ENCODE measurements around the gene SYNGR1. TPM values are rescaled to one million over a fixed set of nuclear protein-coding genes. Genes with fewer than 3 reads are reported as not detected.

SYNGR1 gene
- total RNA-seq, 1 donor from 2014 or later, result 26.6 TPM

DNA sequence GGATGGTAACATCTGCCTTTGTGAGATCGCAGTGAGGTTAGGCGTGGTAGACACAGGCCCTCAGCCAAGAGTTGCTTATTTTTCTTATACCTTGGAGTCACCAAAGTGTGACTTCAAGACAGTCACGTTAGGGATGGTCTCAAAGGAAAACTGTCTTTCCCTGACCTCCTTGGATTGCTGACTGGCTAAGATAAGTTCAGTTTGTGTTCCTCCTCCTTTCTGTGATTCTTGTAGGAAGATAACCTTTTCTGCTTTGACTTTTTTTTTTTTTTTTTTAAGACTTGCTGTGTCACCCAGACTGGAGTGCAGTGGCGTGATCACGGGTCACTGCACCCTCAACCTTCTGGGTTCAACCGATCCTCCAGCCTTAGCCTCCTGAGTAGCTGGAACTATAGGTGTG, 72.9 kb downstream of the SYNGR1 start:
- Mint-ChIP-seq H3K4me1 (ENCODE audit: unreplicated experiment) (peaks cover 11% of the 10 kb centered on the region), H3K4me3 (ENCODE audit: unreplicated experiment) (no peak overlapping the region), H3K27ac (ENCODE audit: unreplicated experiment) (no peak overlapping the region), H3K27me3 (ENCODE audit: unreplicated experiment) (no peaks in the 10 kb centered on the region), H3K36me3 (ENCODE audit: unreplicated experiment) (peaks cover 50% of the 10 kb centered on the region), H3K9me3 (ENCODE audit: unreplicated experiment) (no peaks in the 10 kb centered on the region)
- DNase-seq (ENCODE audit: extremely low spot score, unreplicated experiment), result no peak
- TF ChIP-seq, protein P1, sequence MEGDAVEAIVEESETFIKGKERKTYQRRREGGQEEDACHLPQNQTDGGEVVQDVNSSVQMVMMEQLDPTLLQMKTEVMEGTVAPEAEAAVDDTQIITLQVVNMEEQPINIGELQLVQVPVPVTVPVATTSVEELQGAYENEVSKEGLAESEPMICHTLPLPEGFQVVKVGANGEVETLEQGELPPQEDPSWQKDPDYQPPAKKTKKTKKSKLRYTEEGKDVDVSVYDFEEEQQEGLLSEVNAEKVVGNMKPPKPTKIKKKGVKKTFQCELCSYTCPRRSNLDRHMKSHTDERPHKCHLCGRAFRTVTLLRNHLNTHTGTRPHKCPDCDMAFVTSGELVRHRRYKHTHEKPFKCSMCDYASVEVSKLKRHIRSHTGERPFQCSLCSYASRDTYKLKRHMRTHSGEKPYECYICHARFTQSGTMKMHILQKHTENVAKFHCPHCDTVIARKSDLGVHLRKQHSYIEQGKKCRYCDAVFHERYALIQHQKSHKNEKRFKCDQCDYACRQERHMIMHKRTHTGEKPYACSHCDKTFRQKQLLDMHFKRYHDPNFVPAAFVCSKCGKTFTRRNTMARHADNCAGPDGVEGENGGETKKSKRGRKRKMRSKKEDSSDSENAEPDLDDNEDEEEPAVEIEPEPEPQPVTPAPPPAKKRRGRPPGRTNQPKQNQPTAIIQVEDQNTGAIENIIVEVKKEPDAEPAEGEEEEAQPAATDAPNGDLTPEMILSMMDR (IDR thresholded peaks at IDR 0.05), result no peak

DNA sequence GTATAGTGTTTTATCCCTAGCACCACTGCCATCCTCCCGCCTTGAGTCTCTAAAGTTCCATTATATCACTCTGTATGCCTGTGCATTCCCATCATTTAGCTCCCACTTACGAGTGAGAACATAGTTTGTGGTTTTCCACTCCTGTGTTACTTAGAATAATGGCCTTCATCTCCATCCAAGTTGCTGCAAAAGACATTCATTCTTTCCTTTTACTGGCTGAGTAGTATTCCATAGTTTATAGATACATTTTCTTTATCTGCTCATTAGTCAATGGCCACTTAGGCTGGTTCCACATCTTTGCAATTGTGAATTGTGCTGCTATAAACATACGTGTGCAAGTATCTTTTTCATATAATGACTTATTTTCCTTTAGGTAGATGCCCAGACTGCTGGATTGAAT, 74.2 kb downstream of the SYNGR1 start:
- no peak for DNase-seq (ENCODE audit: extremely low spot score, unreplicated experiment)
- no peaks in the 10 kb centered on the region for H3K27me3 Mint-ChIP-seq (ENCODE audit: unreplicated experiment)
- no peak overlapping the region for H3K27ac Mint-ChIP-seq (ENCODE audit: unreplicated experiment)
- no peak overlapping the region for H3K4me3 Mint-ChIP-seq (ENCODE audit: unreplicated experiment)
- no peaks in the 10 kb centered on the region for H3K9me3 Mint-ChIP-seq (ENCODE audit: unreplicated experiment)
- TF ChIP-seq, protein P1 (IDR thresholded peaks at IDR 0.05), result no peak
- H3K4me1 Mint-ChIP-seq (ENCODE audit: unreplicated experiment), result peaks cover 24% of the 10 kb centered on the region
- peaks cover 41% of the 10 kb centered on the region for H3K36me3 Mint-ChIP-seq (ENCODE audit: unreplicated experiment)

DNA sequence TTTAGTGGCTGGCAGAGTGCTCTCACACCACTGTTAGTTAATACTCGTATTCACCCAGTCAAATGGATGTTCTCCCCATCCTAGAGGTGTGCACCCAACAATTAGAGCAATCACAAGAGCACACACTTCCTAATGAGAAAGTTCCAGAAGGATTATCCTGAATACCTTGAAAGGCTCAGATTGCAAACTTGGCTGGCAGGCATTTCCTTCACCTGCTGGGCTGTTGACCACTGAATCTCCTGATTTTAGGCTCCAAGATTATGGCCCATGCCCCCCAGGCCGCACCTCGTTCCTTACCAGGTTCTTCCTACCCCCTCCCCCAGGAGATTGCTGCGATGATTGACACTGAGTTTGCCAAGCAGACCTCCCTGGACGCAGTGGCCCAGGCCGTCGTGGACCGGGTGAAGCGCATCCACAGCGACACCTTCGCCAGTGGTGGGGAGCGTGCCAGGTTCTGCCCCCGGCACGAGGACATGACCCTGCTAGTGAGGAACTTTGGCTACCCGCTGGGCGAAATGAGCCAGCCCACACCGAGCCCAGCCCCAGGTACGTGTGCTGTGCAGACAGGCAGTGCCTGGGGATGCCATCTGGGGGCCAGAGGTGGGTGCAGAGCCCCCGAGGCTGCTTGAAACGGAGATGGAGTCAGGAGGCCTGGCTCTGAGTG, 76.7 kb downstream of the SYNGR1 start:
- Mint-ChIP-seq H3K4me3 (ENCODE audit: unreplicated experiment) (no peak overlapping the region), H3K36me3 (ENCODE audit: unreplicated experiment) (peaks cover 23% of the 10 kb centered on the region), H3K4me1 (ENCODE audit: unreplicated experiment) (peaks cover 49% of the 10 kb centered on the region), H3K27ac (ENCODE audit: unreplicated experiment) (no peak overlapping the region), H3K9me3 (ENCODE audit: unreplicated experiment) (no peaks in the 10 kb centered on the region), H3K27me3 (ENCODE audit: unreplicated experiment) (no peaks in the 10 kb centered on the region)
- DNase-seq (ENCODE audit: extremely low spot score, unreplicated experiment), result no peak
- TF ChIP-seq, protein P1 (IDR thresholded peaks at IDR 0.05), result no peak

DNA sequence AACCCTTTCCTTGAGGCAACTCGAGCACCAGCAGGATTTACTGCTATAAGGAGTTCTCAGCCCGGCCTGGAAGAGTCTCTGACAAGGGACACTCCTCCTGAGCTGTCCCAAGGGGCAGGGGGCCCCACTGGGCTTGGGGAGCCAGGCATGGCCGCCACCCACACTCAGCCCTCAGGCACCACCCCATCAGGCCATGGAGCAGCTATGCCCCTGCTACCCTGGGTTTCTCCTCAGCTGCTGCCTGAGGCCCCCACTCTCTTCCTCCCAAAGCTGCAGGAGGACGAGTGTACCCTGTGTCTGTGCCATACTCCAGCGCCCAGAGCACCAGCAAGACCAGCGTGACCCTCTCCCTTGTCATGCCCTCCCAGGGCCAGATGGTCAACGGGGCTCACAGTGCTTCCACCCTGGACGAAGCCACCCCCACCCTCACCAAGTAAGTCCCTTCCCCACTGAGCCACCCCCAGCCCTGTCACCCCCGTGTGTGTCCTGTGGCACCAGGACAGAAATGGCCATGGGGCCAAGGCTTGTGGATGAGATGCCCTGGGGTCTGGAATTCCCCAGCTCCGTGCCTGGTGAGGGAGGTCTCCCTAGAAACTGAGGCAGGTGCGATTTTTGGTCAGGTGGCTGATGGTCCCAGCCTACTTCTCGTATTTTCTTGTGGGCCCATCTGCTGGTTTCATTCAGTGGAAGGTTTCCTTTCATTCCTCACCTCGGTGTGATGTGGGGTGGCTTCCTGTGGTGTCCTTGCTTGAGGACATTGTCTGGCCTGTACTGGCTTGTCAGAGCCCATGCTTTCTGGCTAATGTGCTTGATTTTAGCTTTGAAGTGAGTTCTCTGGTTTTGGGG, 78.2 kb downstream of the SYNGR1 start:
- Mint-ChIP-seq H3K27ac (ENCODE audit: unreplicated experiment) (peak overlapping the region; percentile 94), H3K4me3 (ENCODE audit: unreplicated experiment) (no peak overlapping the region), H3K36me3 (ENCODE audit: unreplicated experiment) (peaks cover 19% of the 10 kb centered on the region), H3K4me1 (ENCODE audit: unreplicated experiment) (peaks cover 60% of the 10 kb centered on the region), H3K9me3 (ENCODE audit: unreplicated experiment) (no peaks in the 10 kb centered on the region), H3K27me3 (ENCODE audit: unreplicated experiment) (no peaks in the 10 kb centered on the region)
- TF ChIP-seq, protein P1 (IDR thresholded peaks at IDR 0.05), result no peak
- DNase-seq (ENCODE audit: extremely low spot score, unreplicated experiment), result no peak

DNA sequence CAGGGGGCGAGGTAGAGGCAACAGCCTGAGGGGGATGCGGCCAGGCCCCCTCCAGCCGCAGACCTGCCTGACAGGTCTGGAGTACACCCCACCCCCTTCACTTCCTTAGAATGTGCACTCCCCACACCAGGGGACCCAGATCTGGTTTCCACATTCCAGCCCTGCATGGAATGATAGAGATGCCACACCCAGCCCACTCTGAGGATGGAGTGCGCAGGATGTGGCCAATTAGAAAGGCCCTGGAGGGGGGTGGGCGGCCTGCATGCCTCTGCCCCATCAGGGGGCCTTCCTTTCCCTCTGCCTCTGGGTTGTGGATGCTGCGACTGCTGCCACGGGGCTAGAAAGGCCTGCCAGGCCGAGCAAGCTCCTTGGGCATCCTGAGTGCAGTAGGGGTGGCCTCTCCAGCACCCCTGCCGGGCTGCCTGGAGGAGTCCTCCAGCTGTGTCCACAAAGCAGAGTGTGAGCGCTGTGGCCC, 78.8 kb downstream of the SYNGR1 start:
- Mint-ChIP-seq H3K9me3 (ENCODE audit: unreplicated experiment) (no peaks in the 10 kb centered on the region), H3K27me3 (ENCODE audit: unreplicated experiment) (no peaks in the 10 kb centered on the region), H3K36me3 (ENCODE audit: unreplicated experiment) (peaks cover 19% of the 10 kb centered on the region), H3K4me3 (ENCODE audit: unreplicated experiment) (no peak overlapping the region), H3K27ac (ENCODE audit: unreplicated experiment) (peak overlapping the region; percentile 94), H3K4me1 (ENCODE audit: unreplicated experiment) (peaks cover 60% of the 10 kb centered on the region)
- TF ChIP-seq, protein P1 (IDR thresholded peaks at IDR 0.05), result peak; percentile 38
- DNase-seq (ENCODE audit: extremely low spot score, unreplicated experiment), result peak; percentile 98
